Iris pigment epithelial cell (primary cell): ENCODE results near the gene LMBR1L.
"Not testable (repeated sequence)": the region's sequence is repeated elsewhere in the genome, so short reads cannot be mapped to it uniquely, and the experiment has no call there.

Experiments
- DNase-seq: peaks from one replicate; pipeline ENCODE4 v3.0.0-alpha.2; 2011; ENCODE audit warnings: low read depth

LMBR1L gene, protein sequence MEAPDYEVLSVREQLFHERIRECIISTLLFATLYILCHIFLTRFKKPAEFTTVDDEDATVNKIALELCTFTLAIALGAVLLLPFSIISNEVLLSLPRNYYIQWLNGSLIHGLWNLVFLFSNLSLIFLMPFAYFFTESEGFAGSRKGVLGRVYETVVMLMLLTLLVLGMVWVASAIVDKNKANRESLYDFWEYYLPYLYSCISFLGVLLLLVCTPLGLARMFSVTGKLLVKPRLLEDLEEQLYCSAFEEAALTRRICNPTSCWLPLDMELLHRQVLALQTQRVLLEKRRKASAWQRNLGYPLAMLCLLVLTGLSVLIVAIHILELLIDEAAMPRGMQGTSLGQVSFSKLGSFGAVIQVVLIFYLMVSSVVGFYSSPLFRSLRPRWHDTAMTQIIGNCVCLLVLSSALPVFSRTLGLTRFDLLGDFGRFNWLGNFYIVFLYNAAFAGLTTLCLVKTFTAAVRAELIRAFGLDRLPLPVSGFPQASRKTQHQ

DNA sequence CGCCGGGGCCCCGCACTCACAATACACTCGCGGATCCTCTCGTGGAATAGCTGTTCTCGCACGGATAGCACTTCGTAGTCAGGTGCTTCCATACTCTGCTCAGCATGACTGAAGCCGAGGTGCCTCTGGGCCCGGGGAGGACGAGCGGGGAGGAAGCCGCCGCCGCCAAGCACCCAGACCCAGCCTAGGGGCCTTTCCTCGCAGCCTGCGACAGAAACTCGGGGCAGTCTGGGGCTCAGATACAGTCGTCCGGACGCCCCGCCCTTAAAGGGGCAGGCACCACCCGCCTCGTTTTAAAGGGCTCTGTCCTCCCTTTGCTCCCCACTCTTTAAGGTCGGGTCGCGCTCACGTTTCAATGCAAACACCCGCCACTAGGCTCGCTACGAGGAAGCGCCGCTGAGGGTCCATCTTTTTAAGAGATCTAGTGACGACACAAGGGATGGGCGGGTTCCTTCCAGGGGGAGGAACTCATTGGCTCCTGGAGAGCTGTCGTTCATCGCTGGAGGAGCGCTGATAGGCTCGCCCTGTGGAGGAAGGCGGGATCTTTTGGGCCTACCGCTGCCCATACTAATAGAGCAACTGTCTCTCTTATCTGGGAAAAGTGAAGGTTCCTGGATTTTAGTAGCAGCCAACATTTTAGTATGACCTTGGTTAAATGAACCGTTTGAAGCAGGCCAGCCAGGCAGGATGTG lies at the start of gene LMBR1L:
LMBR1L (minus strand) TSS at position 384 of the 692 bp plus-strand sequence; CDS start at position 92, 292 bp downstream.
- peak; percentile 98 for DNase-seq

DNA sequence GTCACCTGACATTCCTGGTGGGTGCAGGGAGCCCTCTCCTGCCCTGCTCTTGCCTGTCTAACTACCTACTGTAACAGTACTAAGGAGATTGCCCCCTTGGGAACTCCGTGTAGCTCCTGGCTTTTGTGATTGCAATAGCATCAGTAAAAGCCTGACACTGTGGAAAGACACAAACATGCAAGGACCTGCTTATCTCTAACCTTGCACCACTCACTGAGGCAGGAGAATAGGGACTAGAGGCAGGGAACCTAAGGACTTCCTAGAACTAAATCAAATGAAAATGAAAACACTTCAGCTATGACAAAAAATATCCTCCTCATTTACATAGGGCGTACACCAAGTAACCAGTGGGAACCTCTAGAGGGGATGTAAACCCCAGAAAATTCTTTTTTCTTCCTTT lies 49.8 kb upstream of the LMBR1L start:
- no peak for DNase-seq

DNA sequence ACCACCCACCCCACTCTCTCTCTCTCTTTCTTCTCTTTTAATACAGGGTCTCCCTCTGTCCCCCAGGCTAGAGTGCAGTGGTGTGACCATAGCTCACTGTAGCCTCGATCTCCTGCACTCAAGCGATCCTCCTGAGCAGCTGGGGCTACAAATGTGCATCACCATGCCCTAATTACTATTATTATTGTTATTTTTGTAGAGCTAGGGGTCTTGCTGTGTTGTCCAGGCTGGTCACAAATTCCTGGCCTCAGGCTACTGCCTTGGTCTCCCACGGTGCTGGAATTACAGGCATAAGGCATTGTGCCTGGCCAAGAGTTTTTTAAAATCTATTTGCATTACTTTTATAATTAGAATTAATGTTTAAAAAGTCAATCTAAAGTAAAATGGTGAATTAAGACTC lies 43.6 kb upstream of the LMBR1L start:
- no peak for DNase-seq

DNA sequence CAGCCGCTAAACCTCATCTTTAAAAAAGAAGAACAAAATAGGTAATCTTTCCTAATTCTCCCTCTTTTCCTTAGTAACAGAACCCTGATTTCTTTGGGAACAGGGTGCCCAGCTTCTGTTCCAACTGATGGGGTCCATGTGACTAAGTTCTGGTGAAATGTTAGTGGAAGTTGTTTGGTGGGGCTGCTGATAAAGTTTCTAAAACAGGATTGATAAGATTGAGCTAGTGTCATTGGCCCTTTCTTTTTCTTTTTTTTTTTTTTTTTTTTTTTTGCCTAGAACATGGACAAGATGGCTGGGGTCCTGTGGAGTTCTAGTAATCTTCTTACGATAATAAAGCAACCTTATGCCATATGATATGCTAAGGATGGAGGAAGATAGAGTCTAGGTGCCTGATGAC lies 36.7 kb upstream of the LMBR1L start:
- no peak for DNase-seq

DNA sequence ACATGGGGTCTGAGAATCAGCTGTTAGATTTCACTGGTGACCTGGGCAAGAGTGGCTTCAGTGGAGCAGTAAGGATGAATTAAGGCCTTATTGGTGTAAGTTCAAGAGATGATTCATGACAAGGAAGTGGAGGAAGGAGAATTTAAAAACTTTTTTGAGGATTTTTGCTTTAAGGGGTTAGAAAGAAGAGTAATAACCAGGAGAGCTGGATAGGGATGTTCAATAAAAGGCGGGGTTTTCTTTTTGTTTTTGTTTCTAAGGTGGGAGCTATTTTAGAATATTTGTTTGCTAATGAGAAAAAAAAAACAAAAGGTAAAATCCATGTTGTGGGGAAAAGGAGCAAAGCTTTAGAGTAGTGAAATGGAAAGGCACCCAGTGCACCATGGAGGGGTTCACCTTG lies 35.8 kb upstream of the LMBR1L start:
- no peak for DNase-seq

DNA sequence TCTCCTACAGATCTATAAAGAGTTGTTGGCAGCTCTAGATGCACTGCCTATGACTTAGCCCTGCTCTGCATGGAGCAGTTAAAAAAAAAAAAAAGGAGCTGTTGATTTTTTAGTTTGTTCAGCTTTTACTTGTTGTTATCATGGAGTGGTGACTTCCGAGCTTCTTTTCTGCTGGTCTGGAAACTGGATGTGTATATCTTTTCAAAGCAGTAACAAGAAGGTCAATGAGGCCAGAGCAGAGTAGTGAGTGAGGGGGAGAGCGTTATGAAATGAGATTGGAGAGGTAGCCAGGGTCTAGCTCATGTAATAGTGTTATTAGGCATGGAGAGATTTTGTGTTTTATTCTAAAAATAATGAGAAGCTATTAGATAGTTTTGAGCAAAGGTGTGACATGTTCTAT lies 33.7 kb upstream of the LMBR1L start:
- no peak for DNase-seq

- DNase-seq = no peak
Measured at GRCh38 chr12:49138999-49139398, 28.4 kb upstream of the LMBR1L start.

DNA sequence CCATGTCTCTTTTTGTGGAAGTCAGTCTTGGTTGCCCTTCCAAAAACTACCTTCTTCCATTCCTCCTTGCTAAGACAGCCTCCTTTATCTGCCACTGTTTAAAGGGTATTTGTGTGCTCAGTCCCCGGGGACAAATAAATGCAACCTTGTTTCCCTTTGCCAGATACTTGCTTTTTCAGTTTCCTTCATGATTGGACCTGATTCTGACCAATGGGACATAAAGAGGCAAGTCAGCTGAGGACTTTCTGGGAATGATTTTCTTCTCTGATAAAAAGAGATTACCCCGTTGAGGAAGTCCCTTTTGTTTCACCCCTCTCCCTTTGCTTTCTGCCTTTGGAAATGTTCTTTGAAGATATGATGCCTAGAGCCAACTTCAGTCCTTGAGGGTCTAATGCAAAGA lies 27.9 kb upstream of the LMBR1L start:
- DNase-seq = no peak

DNA sequence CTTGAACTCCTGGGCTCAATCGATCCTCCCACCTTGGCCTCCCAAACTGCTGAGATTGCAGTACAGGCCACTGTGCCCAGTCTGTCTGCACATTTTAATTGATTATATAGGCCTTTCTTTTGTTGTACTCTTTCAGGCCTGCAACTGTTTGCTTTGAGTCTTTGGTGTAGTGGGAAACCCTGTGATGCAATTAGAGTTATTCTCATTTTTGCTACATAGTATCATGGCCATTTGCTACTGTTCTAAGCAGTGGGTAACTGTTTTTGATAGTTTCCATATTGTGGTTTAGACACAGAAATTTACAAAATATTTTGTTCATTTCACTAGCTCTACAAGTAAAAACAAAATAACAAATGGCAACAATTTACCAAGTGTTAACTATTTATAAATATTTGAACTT lies 26.8 kb upstream of the LMBR1L start:
- no peak for DNase-seq

DNA sequence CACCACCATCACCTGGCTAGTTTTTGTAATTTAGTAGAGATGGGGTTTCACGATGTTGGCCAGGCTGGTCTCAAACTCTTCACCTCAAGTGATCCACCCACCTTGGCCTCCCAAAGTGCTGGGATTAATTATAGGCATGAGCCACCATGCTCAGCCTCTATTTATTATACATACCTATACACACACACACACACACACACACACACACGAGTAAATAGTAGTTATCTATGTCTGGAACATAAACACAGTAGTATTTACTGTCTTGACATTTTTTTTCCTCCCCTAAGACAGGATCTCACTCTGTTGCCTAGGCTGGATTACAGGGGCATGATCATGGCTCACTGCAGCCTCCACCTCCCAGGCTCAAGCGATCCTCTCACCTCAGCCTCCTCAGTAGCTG lies 26.4 kb upstream of the LMBR1L start:
- DNase-seq = not testable (repeated sequence)

- no peak for DNase-seq
Measured at GRCh38 chr12:49133590-49133989, 22.9 kb upstream of the LMBR1L start.

DNA sequence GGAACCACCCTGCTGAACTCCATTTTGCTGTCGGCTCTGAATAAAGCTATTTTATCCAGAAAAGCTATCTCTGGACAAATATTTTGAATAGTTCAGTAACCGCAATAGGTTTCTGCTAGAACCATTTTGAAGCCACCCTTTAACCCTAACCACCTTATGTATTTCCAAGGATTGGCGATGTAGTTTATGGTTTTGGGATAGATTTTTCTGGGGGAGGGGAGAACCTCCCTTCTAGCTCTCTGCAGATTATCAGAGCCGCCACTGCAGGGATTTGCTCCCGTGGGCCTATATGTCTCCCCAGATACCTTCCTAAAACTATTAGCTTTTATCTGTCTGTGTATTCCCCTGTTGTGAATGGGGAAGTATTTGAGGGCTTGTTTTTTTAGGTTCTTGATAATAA lies 22.4 kb upstream of the LMBR1L start:
- no peak for DNase-seq

DNA sequence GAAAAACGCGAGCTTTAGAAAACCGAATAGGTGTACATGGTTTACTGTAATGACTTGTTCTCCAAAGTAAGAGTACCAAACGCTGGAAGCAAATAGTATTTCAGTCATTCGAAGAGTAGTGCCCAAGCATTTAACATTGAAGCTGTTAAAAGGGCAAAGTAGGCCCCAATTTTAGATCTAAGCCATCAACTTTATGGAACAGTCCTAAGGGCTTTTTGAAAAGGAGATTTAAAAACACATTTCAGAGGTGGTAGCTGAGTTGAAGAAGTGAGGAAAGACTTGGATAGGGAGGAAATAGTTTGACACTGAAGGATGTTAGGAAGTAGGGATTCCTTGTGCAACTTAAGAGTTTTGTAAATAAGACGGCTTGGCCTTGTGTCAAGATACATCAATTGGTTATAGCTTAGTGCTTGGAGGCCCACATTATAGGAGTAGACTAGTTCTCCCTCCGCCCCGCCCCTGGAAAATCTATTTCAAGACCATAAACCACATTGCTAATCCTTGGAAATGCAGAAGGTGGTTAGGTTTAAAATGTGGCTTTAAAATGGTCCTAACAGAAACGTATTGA lies 21.3 kb upstream of the LMBR1L start:
- peak; percentile 70 for DNase-seq

GRCh38 chr12:49131051-49131893 lies 20.6 kb upstream of the LMBR1L start, which contains the start of gene TUBA1B:
Gene TUBA1B (minus strand): TSS chr12:49131395. CDS start chr12:49131300, 95 bp downstream.
- peak; percentile 87 for DNase-seq

GRCh38 chr12:49130151-49131050 lies 19.8 kb upstream of the LMBR1L start:
- peak; percentile 94 for DNase-seq

DNA sequence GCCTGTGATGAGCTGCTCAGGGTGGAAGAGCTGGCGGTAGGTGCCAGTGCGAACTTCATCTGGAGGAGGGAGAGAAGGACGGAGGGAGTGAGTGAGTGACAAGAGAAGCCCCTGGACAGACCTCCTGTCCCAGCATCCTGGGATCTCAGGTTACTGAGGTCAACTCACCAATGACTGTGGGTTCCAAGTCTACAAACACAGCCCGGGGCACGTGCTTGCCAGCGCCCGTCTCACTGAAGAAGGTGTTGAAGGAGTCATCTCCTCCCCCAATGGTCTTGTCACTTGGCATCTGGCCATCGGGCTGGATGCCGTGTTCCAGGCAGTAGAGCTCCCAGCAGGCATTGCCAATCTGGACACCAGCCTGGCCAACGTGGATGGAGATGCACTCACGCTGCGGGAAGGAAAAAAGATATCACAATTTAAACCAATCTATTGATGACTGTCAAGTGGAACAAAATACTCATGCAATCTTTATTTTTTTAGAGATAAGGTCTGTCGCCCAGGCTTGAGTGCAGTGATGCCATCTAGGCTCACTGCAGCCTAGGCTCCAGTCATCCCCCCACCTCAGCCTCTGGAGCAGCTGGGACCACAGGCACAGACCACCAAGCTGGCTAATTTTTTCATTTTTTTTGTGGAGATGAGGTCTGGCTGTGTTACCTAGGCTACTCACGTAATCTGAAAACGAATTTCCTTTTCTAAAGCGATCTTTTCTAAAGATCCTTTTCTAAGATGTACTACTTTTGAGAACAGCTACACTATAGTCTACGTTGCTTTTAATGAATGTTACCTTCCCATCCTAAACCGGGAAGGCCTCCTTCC lies 18.9 kb upstream of the LMBR1L start:
- no peak for DNase-seq

DNA sequence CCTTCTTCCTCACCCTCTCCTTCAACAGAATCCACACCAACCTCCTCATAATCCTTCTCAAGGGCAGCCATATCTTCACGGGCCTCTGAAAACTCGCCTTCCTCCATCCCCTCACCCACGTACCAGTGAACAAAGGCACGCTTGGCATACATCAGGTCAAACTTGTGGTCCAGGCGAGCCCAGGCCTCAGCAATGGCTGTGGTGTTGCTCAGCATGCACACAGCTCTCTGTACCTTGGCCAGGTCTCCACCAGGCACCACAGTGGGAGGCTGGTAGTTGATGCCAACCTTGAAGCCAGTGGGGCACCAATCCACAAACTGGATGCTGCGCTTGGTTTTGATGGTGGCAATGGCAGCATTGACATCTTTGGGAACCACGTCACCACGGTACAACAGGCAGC lies 17.3 kb upstream of the LMBR1L start:
- not testable (repeated sequence) for DNase-seq

DNA sequence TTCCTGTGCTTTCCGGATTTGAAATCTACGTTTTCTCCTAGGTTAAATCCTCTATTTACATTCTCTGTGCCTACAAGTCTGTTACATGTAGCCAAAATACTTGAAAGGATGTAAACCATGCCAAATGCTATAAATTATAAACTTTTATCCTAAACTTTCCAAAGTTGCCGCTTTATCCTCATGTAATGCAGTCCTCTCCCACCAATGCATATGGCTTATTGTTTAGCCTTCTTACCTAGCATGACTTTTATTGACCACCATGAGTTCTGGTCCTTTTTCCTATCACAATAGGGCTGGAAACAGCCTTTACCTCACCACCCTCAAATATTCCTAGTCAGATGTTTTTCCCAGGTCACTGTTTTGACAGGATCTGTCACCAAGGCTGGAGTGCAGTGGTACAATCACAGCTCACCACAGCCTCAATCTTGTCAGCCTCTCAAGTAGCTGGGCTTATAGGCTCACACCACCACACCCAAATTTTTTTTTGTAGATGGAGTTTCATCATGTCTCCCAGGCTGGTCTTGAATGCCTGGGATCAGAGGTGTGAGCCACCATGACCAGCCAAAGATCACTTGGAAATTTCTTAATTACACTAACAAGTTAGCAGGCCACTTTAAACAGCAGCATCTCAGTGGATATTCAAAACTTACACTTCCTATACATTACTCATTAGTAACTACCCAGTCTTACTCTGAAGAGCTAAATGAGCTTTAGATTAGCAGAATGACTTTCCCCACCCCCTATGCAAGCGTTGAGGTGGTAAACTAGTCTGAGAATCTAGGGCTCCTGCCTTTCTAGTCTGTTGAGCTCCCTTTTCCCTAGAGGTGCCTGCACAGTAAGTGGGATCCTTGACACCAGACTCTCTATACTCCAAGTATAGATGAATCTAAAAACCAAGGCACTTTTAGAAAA lies 16.5 kb upstream of the LMBR1L start:
- no peak for DNase-seq
